Smooth muscle cell (in vitro differentiated cells): Measurements from ENCODE around the gene KCNQ4. TPM values are rescaled to one million over a fixed set of nuclear protein-coding genes. Genes with fewer than 3 reads are reported as not detected.

Source experiments
- DNase-seq: peaks from one replicate; lab custom pipeline; 2025; ENCODE audit not compliant: unreplicated experiment; lab: John Stamatoyannopoulos, UW
- H2AFZ ChIP-seq: fragments of 200-600 bp; sonication (generic); 2 replicates; pipeline ENCODE4 v1.6.0; 2016; ENCODE audit warnings: antibody characterized with exemption, low read depth, mild to moderate bottlenecking
- H3F3A ChIP-seq: fragments of 200-600 bp; sonication (generic); 2 replicates; pipeline ENCODE4 v1.6.0; 2017; ENCODE audit warnings: antibody characterized with exemption, low read depth
- H3K27ac ChIP-seq: fragments of 200-600 bp; sonication (generic); 2 replicates; pipeline ENCODE4 v1.5.1; 2016; ENCODE audit warnings: low read depth, mild to moderate bottlenecking
- H3K27me3 ChIP-seq: fragments of 200-600 bp; sonication (generic); 2 replicates; pipeline ENCODE4 v1.6.1; 2016; ENCODE audit warnings: low read depth, mild to moderate bottlenecking
- H3K36me3 ChIP-seq: fragments of 200-600 bp; sonication (generic); 2 replicates; pipeline ENCODE4 v1.5.1; 2016; ENCODE audit warnings: low read depth
- H3K4me1 ChIP-seq: fragments of 200-600 bp; sonication (generic); 2 replicates; pipeline ENCODE4 v1.5.1; 2016; ENCODE audit warnings: low read depth
- H3K4me2 ChIP-seq: fragments of 200-600 bp; sonication (generic); 2 replicates; pipeline ENCODE4 v1.6.0; 2016; ENCODE audit warnings: mild to moderate bottlenecking
- H3K4me3 ChIP-seq: fragments of 200-600 bp; sonication (generic); 2 replicates; pipeline ENCODE4 v1.5.1; 2016; ENCODE audit warnings: mild to moderate bottlenecking
- H3K79me2 ChIP-seq: fragments of 200-600 bp; sonication (generic); 2 replicates; pipeline ENCODE4 v1.6.0; 2016; ENCODE audit warnings: low read depth, mild to moderate bottlenecking
- H3K9ac ChIP-seq: fragments of 200-600 bp; sonication (generic); 2 replicates; pipeline ENCODE4 v1.6.0; 2016; ENCODE audit warnings: low read depth
- H3K9me3 ChIP-seq: fragments of 200-600 bp; sonication (generic); replicated peaks from 2 replicates; pipeline ENCODE4 v1.5.1; 2016; ENCODE audit warnings: low read depth
- H4K20me1 ChIP-seq: fragments of 200-600 bp; sonication (generic); 2 replicates; pipeline ENCODE4 v1.6.0; 2016; ENCODE audit warnings: low read depth
- WGBS: methylation state at CpG from one replicate; pipeline ENCODE4 v1.1.7; 2016; ENCODE audit warnings: low lambda C conversion rate; 5-methylcytosine and 5-hydroxymethylcytosine counted together
- polyA plus RNA-seq: library from polyadenylated mRNA; unstranded; fragments of >200 nt; fragmentation: Nextera tagmentation; extraction: Ambion mirVana; gene quantifications from 2 replicates; pipeline ENCODE4 v1.2.1, GENCODE V29; 2016
- total RNA-seq: library from RNA; depleted of rRNA; stranded (reverse); fragments of >200 nt; gene quantifications from 2 replicates; pipeline ENCODE4 v1.2.3, GENCODE V29; 2014
- TF ChIP-seq, protein P1 (sequence below): fragments of 200-600 bp; sonication (generic); IDR thresholded peaks from 2 replicates; pipeline ENCODE4 v1.5.1; 2017; ENCODE audit warnings: borderline replicate concordance, mild to moderate bottlenecking, antibody characterized with exemption; ENCODE audit not compliant: insufficient read depth, poor library complexity, severe bottlenecking

KCNQ4 gene
- total and polyA plus RNA-seq, 2 experiments from 2014 or later = 0.06 TPM; not detected in 1

DNA sequence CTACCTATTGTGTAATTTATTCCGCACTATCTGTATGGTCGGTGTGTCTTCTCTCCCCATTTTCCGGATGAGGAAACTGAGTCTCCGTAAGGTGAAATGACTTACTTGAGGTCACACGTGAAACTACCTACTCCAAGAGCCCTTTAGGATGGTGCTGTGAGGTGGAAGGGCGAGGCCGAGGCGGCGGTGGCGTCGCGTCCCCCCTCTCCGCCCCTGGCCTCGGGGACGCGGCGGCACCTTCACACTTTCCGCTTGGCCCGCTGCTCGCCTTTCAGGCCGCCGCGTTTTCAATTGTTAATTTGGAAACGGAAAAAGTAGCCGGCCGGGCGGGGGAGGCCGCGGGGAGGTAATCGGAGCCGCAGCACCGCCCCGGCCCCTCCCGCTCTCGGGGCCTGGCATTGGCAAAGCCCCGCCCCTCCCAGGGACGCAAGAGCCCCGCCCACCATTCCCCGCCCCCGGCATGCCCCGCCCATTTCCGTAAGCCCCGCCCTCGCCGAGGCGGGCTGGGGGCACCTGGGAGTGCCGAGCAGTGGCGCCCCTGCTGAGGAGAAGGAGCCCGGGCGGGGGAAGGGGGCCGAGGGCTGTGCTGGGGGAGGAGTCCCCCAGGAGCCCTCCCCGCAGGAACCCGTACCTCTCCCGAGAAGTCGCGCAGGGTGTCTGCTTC lies 18.6 kb downstream of the KCNQ4 start:
- H3K79me2 ChIP-seq = no peaks in the 10 kb centered on the region
- peaks cover 18% of the 10 kb centered on the region for H3K4me1 ChIP-seq
- H2AFZ ChIP-seq = peak overlapping the region; percentile 86
- H3K36me3 ChIP-seq = no peaks in the 10 kb centered on the region
- peak; percentile 21 for DNase-seq
- TF ChIP-seq, protein P1, sequence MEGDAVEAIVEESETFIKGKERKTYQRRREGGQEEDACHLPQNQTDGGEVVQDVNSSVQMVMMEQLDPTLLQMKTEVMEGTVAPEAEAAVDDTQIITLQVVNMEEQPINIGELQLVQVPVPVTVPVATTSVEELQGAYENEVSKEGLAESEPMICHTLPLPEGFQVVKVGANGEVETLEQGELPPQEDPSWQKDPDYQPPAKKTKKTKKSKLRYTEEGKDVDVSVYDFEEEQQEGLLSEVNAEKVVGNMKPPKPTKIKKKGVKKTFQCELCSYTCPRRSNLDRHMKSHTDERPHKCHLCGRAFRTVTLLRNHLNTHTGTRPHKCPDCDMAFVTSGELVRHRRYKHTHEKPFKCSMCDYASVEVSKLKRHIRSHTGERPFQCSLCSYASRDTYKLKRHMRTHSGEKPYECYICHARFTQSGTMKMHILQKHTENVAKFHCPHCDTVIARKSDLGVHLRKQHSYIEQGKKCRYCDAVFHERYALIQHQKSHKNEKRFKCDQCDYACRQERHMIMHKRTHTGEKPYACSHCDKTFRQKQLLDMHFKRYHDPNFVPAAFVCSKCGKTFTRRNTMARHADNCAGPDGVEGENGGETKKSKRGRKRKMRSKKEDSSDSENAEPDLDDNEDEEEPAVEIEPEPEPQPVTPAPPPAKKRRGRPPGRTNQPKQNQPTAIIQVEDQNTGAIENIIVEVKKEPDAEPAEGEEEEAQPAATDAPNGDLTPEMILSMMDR = no peak
- H3K4me3 ChIP-seq = peak overlapping the region; percentile 53
- peaks cover 5% of the 10 kb centered on the region for H3F3A ChIP-seq
- no peaks in the 10 kb centered on the region for H4K20me1 ChIP-seq
- H3K4me2 ChIP-seq = peak overlapping the region; percentile 86
- peak overlapping the region; percentile 51 for H3K9ac ChIP-seq
- no peak overlapping the region for H3K27ac ChIP-seq
- peaks cover 6% of the 10 kb centered on the region for H3K27me3 ChIP-seq
- 22% methylated on average over 22 of the region's 56 CpGs for WGBS
- no peaks in the 10 kb centered on the region for H3K9me3 ChIP-seq

DNA sequence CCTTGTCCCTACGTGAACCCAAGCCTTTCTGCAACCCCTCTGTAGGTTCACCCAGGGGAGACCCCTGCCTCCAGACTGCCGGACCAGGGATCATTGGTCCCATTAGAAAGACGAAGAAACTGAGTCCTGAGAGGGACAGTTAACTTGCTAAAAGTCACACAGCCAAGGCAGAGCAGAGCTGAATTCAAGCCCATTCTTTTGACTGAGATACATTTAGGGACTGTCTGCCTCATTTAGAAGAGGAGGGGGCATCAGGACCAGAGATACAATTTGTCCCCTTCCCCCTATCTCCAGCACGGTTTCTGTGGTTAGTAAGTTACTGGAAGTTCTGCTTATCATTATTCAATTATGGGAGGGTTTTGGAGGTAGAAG lies 19.1 kb downstream of the KCNQ4 start:
- H4K20me1 ChIP-seq = no peaks in the 10 kb centered on the region
- no peak overlapping the region for H3K27ac ChIP-seq
- no peaks in the 10 kb centered on the region for H3K36me3 ChIP-seq
- H3K27me3 ChIP-seq = peaks cover 6% of the 10 kb centered on the region
- no peaks in the 10 kb centered on the region for H3K9me3 ChIP-seq
- H3K4me1 ChIP-seq = peaks cover 23% of the 10 kb centered on the region
- no peak overlapping the region for H2AFZ ChIP-seq
- H3K4me2 ChIP-seq = peak overlapping the region; percentile 86
- TF ChIP-seq, protein P1 = no peak
- peaks cover 5% of the 10 kb centered on the region for H3F3A ChIP-seq
- no peaks in the 10 kb centered on the region for H3K79me2 ChIP-seq
- WGBS = 32% methylated on average over 4 of the region's 4 CpGs
- no peak overlapping the region for H3K9ac ChIP-seq
- peak overlapping the region; percentile 53 for H3K4me3 ChIP-seq
- no peak for DNase-seq

DNA sequence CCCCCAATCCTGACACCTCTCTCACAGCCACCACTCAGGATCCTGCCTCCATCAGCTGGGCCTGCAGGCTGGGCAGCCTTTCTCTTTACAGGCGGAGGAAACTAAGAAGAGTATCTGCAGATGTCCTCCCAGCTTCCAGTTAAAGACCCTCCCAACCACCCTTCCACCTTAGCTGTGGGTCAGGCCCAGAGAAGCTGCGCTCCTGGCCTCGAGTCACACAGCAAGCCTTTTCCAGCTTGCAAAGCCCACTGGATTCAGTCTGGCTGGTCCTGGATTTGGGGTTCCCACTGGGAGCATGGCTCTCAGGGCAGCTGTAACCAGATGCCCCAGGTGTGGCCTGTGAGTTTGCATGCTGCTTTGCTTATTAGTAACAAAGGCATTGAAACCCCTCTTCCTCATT lies 19.9 kb downstream of the KCNQ4 start:
- no peak for DNase-seq
- H3K27ac ChIP-seq = no peak overlapping the region
- H3K4me3 ChIP-seq = no peak overlapping the region
- peaks cover 6% of the 10 kb centered on the region for H3K27me3 ChIP-seq
- H3F3A ChIP-seq = peaks cover 5% of the 10 kb centered on the region
- no peaks in the 10 kb centered on the region for H3K36me3 ChIP-seq
- TF ChIP-seq, protein P1 = no peak
- peaks cover 23% of the 10 kb centered on the region for H3K4me1 ChIP-seq
- 100% methylated on average over 3 of the region's 3 CpGs for WGBS
- H2AFZ ChIP-seq = no peak overlapping the region
- no peaks in the 10 kb centered on the region for H4K20me1 ChIP-seq
- no peak overlapping the region for H3K4me2 ChIP-seq
- H3K9ac ChIP-seq = no peak overlapping the region
- H3K9me3 ChIP-seq = no peaks in the 10 kb centered on the region
- no peaks in the 10 kb centered on the region for H3K79me2 ChIP-seq

DNA sequence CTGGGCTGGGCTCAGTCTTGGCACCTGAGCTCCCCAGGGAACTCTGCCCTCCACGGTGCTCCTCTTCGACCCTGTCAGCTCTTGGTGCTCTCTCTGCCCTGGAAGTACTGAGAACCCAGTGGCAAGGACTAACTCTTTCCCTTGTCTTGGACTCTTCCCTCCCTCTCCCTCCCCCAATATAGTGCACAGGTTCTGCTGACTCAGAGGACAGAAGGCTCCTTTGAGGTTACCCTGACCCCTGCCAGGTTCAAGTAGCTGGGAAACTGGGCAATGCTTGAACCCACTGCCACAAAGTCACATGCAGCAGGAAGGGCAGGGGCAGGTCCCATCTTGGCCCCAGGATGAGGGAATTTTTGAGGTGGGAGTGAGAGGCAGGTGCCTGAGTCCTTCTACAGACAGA lies 20.3 kb downstream of the KCNQ4 start:
- H3K4me3 ChIP-seq = no peak overlapping the region
- H3K4me2 ChIP-seq = no peak overlapping the region
- no peaks in the 10 kb centered on the region for H3K79me2 ChIP-seq
- no peaks in the 10 kb centered on the region for H3K9me3 ChIP-seq
- WGBS = 77% methylated on average over 2 of the region's 2 CpGs
- peaks cover 6% of the 10 kb centered on the region for H3K27me3 ChIP-seq
- peaks cover 23% of the 10 kb centered on the region for H3K4me1 ChIP-seq
- no peak overlapping the region for H2AFZ ChIP-seq
- DNase-seq = no peak
- no peak overlapping the region for H3K27ac ChIP-seq
- H3F3A ChIP-seq = peaks cover 5% of the 10 kb centered on the region
- TF ChIP-seq, protein P1 = no peak
- no peaks in the 10 kb centered on the region for H4K20me1 ChIP-seq
- no peaks in the 10 kb centered on the region for H3K36me3 ChIP-seq
- H3K9ac ChIP-seq = no peak overlapping the region
